WERI-Rb-1 (cell line): ENCODE results near the gene TBX15.

ENCODE experiments used
- DNase-seq: peaks from one replicate; pipeline ENCODE4 v3.0.0-alpha.2; 2020
- H3K27ac ChIP-seq: fragments of 250-450 bp; sonication (Bioruptor Pico); 2 replicates; pipeline ENCODE4 v1.5.1; 2020; ENCODE audit warnings: mild to moderate bottlenecking, moderate library complexity
- H3K27me3 ChIP-seq: fragments of 250-450 bp; sonication (Bioruptor Pico); 2 replicates; pipeline ENCODE4 v1.5.1; 2021; ENCODE audit warnings: mild to moderate bottlenecking, low read depth, moderate library complexity; ENCODE audit not compliant: insufficient read depth, severe bottlenecking
- H3K36me3 ChIP-seq: fragments of 250-450 bp; sonication (Bioruptor Pico); 2 replicates; pipeline ENCODE4 v1.5.1; 2020; ENCODE audit warnings: mild to moderate bottlenecking, moderate library complexity
- H3K4me3 ChIP-seq: 2 replicates; pipeline ENCODE4 v1.5.1; 2011; ENCODE audit warnings: low read depth, mild to moderate bottlenecking, control low read depth, low read length
- H3K9me3 ChIP-seq: fragments of 250-450 bp; sonication (Bioruptor Pico); 2 replicates; pipeline ENCODE4 v1.5.1; 2021; ENCODE audit warnings: mild to moderate bottlenecking, moderate library complexity; ENCODE audit not compliant: severe bottlenecking
- CTCF ChIP-seq: IDR thresholded peaks from 2 replicates; pipeline ENCODE4 v1.5.1; 2011; ENCODE audit warnings: low read depth, mild to moderate bottlenecking, control low read depth, inconsistent platforms, low read length

The TBX15 gene

GRCh38 chr1:118912574-118912973 lies 75.6 kb downstream of the TBX15 start:
- no peaks in the 10 kb centered on the region for H3K27me3 ChIP-seq
- no peak overlapping the region for H3K4me3 ChIP-seq
- no peaks in the 10 kb centered on the region for H3K9me3 ChIP-seq
- H3K27ac ChIP-seq = no peak overlapping the region
- H3K36me3 ChIP-seq = no peaks in the 10 kb centered on the region
- TF ChIP-seq CTCF = no peak
- no peak for DNase-seq

- Histone ChIP-seq H3K4me3 (no peak overlapping the region), H3K27me3 (no peaks in the 10 kb centered on the region), H3K9me3 (no peaks in the 10 kb centered on the region), H3K27ac (no peak overlapping the region), H3K36me3 (no peaks in the 10 kb centered on the region)
- DNase-seq = no peak
- no peak for TF ChIP-seq CTCF
These were observed 76.6 kb downstream of the TBX15 start for GRCh38 chr1:118911571-118911970.

DNA sequence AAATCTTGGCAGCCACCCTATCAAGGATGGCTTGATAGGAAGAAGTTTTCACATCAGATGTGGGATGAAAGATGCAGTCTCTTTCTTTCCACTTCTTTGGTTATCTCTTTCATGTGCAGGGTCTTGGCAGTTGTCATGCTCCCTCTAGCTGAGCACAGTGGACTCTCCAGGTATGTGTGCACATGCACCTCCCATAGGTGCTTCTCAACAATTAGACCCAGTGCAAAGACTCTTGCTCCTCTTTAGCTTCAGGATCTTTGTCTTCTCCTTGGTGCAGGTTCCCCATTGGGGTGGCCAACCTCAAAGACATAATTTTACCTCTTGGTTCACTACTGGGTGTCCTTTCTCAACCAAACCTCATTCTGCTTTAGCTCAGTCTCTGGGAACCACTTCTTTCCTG lies 80.7 kb downstream of the TBX15 start:
- H3K36me3 ChIP-seq = no peaks in the 10 kb centered on the region
- peak; percentile 27; the same call in 1 of the 2 replicates for TF ChIP-seq CTCF
- no peak overlapping the region for H3K27ac ChIP-seq
- no peaks in the 10 kb centered on the region for H3K9me3 ChIP-seq
- DNase-seq = no peak
- H3K4me3 ChIP-seq = no peak overlapping the region
- H3K27me3 ChIP-seq = no peaks in the 10 kb centered on the region

DNA sequence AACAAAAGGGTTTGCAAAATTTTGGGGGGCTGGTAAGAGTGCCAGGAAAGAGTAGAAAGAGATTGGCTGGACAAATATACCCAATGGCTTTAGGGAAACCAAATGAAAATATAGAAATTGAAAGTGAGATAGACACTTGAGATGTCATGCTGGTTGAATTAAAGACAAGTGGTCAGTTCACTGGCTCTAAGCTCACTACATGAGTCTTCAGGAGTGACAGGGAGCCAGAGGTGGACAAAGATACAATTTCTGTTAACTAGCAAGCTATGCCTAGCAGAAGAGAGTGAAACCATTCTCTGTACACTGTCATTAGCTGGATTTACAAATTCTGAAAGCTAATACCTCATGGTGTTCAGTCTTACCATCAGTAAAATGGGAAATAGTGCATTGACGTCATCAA lies 82.5 kb downstream of the TBX15 start:
- no peaks in the 10 kb centered on the region for H3K9me3 ChIP-seq
- no peak for DNase-seq
- TF ChIP-seq CTCF = no peak
- H3K27me3 ChIP-seq = no peaks in the 10 kb centered on the region
- no peaks in the 10 kb centered on the region for H3K36me3 ChIP-seq
- no peak overlapping the region for H3K27ac ChIP-seq
- no peak overlapping the region for H3K4me3 ChIP-seq

GRCh38 chr1:118905196-118905595 lies 82.9 kb downstream of the TBX15 start:
- Histone ChIP-seq H3K27ac (no peak overlapping the region), H3K4me3 (no peak overlapping the region), H3K9me3 (no peaks in the 10 kb centered on the region), H3K27me3 (no peaks in the 10 kb centered on the region), H3K36me3 (no peaks in the 10 kb centered on the region)
- no peak for TF ChIP-seq CTCF
- DNase-seq = no peak

GRCh38 chr1:118902711-118903191 lies 85.4 kb downstream of the TBX15 start:
- no peak overlapping the region for H3K4me3 ChIP-seq
- no peak for TF ChIP-seq CTCF
- DNase-seq = no peak
- H3K36me3 ChIP-seq = no peaks in the 10 kb centered on the region
- no peak overlapping the region for H3K27ac ChIP-seq
- no peaks in the 10 kb centered on the region for H3K9me3 ChIP-seq
- H3K27me3 ChIP-seq = no peaks in the 10 kb centered on the region
